AG04450 (cell line): ENCODE measurements around the gene SATB2. TPM values are rescaled to one million over a fixed set of nuclear protein-coding genes. Genes with fewer than 3 reads are reported as not detected.

ENCODE experiments used
- CTCF ChIA-PET: fragments of 300-600, 350-600 bp; formaldehyde crosslinking; extraction: SDS; loops from one replicate; lab custom pipeline; 2022; ENCODE audit warnings: antibody characterized with exemption, inconsistent platforms; lab: Charles Lee
- POLR2A ChIA-PET: fragments of 350-600 bp; formaldehyde crosslinking; extraction: SDS; loops from one replicate; lab custom pipeline; 2021; ENCODE audit warnings: antibody characterized with exemption, inconsistent platforms; lab: Yijun Ruan, JAX
- DNase-seq: peaks from one replicate; pipeline ENCODE4 v3.0.0-alpha.2; 2011; ENCODE audit warnings: low read depth, low spot score
- H3K27ac ChIP-seq: one replicate; pipeline ENCODE4 v1.5.1; 2012; ENCODE audit warnings: low read depth, low read length, control low read depth
- H3K27me3 ChIP-seq: one replicate; pipeline ENCODE4 v1.6.0; 2012; ENCODE audit warnings: low read length; ENCODE audit not compliant: control insufficient read depth, insufficient read depth
- H3K4me3 ChIP-seq: 2 replicates; pipeline ENCODE4 v1.5.1; 2011; ENCODE audit warnings: mild to moderate bottlenecking, low read depth, low read length, control low read depth
- H3K9me3 ChIP-seq: 2 replicates; pipeline ENCODE4 v1.5.1; 2012; ENCODE audit warnings: low read length; ENCODE audit not compliant: control insufficient read depth, insufficient read depth
- CTCF ChIP-seq: IDR thresholded peaks from 2 replicates; pipeline ENCODE4 v1.5.1; 2011; ENCODE audit warnings: low read depth, low read length, control low read depth, inconsistent platforms
- polyA plus RNA-seq: library from polyadenylated mRNA; depleted of rRNA; stranded (reverse); fragments of >200 nt; gene quantifications from 2 replicates; pipeline ENCODE4 v1.2.3, GENCODE V29; 2011

The SATB2 gene
- polyA plus RNA-seq, 1 experiment, result 5.0 TPM

- POLR2A ChIA-PET, result no interaction called here
- H3K4me3 ChIP-seq, result no peak overlapping the region
Observed at GRCh38 chr2:199452260-199452990, 5.3 kb downstream of the SATB2 start.

GRCh38 chr2:199449956-199450355, 7.8 kb downstream of the SATB2 start:
- ChIA-PET POLR2A (no interaction called here), CTCF (no interaction called here)

More at GRCh38 chr2:199452260-199452990, 5.3 kb downstream of the SATB2 start:
- Histone ChIP-seq H3K27ac (no peak overlapping the region), H3K27me3 (no peaks in the 10 kb centered on the region), H3K9me3 (no peaks in the 10 kb centered on the region)
- no peak for DNase-seq
- CTCF ChIA-PET, result interaction anchor here (0.9 to 1.2 kb wide), 2 partner anchors 11 to 19 kb away, joined by 3 to 5 read pairs; no protein-coding TSS in a partner anchor
- no peak for TF ChIP-seq CTCF

GRCh38 chr2:199449455-199449854, 8.3 kb downstream of the SATB2 start:
- no peak for TF ChIP-seq CTCF
- POLR2A ChIA-PET, result no interaction called here
- Histone ChIP-seq H3K9me3 (no peaks in the 10 kb centered on the region), H3K27ac (no peak overlapping the region), H3K4me3 (no peak overlapping the region), H3K27me3 (no peaks in the 10 kb centered on the region)
- CTCF ChIA-PET, result no interaction called here
- no peak for DNase-seq

More at GRCh38 chr2:199449956-199450355, 7.8 kb downstream of the SATB2 start:
- H3K4me3 ChIP-seq, result no peak overlapping the region
- H3K9me3 ChIP-seq, result no peaks in the 10 kb centered on the region
- TF ChIP-seq CTCF, result no peak
- H3K27ac ChIP-seq, result no peak overlapping the region
- no peaks in the 10 kb centered on the region for H3K27me3 ChIP-seq
- no peak for DNase-seq

GRCh38 chr2:199446996-199447576, 10.7 kb downstream of the SATB2 start:
- H3K27ac ChIP-seq, result no peak overlapping the region
- ChIA-PET POLR2A (no interaction called here), CTCF (no interaction called here)
- no peak for TF ChIP-seq CTCF
- no peak overlapping the region for H3K4me3 ChIP-seq
- no peaks in the 10 kb centered on the region for H3K9me3 ChIP-seq
- no peaks in the 10 kb centered on the region for H3K27me3 ChIP-seq
- DNase-seq, result no peak

- ChIA-PET POLR2A (no interaction called here), CTCF (interaction anchor here (1.0 kb wide), 1 partner anchor 18 kb away, joined by 3 read pairs; no protein-coding TSS in a partner anchor)
- no peak overlapping the region for H3K4me3 ChIP-seq
- DNase-seq, result no peak
- H3K9me3 ChIP-seq, result no peaks in the 10 kb centered on the region
- H3K27ac ChIP-seq, result no peak overlapping the region
- TF ChIP-seq CTCF, result no peak
- no peaks in the 10 kb centered on the region for H3K27me3 ChIP-seq
Observed at GRCh38 chr2:199444749-199445148, 13.0 kb downstream of the SATB2 start.
